ENCODE results near the gene SNRNP200. TPM values are rescaled to one million over a fixed set of nuclear protein-coding genes. Genes with fewer than 3 reads are reported as not detected.

The SNRNP200 gene
- polyA plus RNA-seq, 2 donors: 52.5 to 65.6 TPM

GRCh38 chr2:96248624-96249023, 56.7 kb downstream of the SNRNP200 start:
- 94 to 95% methylated on average over 4 of the region's 4 CpGs for WGBS, 2 donors
- H3K4me1 ChIP-seq (ENCODE audit: control insufficient read depth in 2 of 2, insufficient read depth in 2 of 2, low read length in 1 of 2): peaks cover 0 to 3% of the 10 kb centered on the region in 2 donors

GRCh38 chr2:96247896-96248295, 57.5 kb downstream of the SNRNP200 start:
- no peak overlapping the region for H3K4me3 ChIP-seq (ENCODE audit: low read depth in 1 of 2, low read length in 2 of 2)
- peaks cover 6 to 13% of the 10 kb centered on the region in 2 donors for H3K36me3 ChIP-seq (ENCODE audit: control insufficient read depth in 2 of 2, insufficient read depth in 2 of 2, low read length in 1 of 2)
- H3K4me1 ChIP-seq (ENCODE audit: control insufficient read depth in 2 of 2, insufficient read depth in 2 of 2, low read length in 1 of 2): peaks cover 0 to 3% of the 10 kb centered on the region in 2 donors
- H3K27me3 ChIP-seq (ENCODE audit: control insufficient read depth in 1 of 2, insufficient read depth in 2 of 2, low read length in 2 of 2): no peaks in the 10 kb centered on the region
- no peak overlapping the region for H3K27ac ChIP-seq (ENCODE audit: low read depth in 2 of 2, low read length in 1 of 2)
- H3K9me3 ChIP-seq (ENCODE audit: control insufficient read depth in 2 of 2, insufficient read depth in 1 of 2, low read depth in 1 of 2, low read length in 1 of 2): no peaks in the 10 kb centered on the region
- 61 to 74% methylated on average over 5 of the region's 5 CpGs for WGBS, 2 donors

More at GRCh38 chr2:96248624-96249023, 56.7 kb downstream of the SNRNP200 start:
- Histone ChIP-seq H3K4me3 (ENCODE audit: low read depth in 1 of 2, low read length in 2 of 2) (no peak overlapping the region), H3K36me3 (ENCODE audit: control insufficient read depth in 2 of 2, insufficient read depth in 2 of 2, low read length in 1 of 2) (peaks cover 10 to 21% of the 10 kb centered on the region in 2 donors), H3K9me3 (ENCODE audit: control insufficient read depth in 2 of 2, insufficient read depth in 1 of 2, low read depth in 1 of 2, low read length in 1 of 2) (no peaks in the 10 kb centered on the region), H3K27ac (ENCODE audit: low read depth in 2 of 2, low read length in 1 of 2) (no peak overlapping the region), H3K27me3 (ENCODE audit: control insufficient read depth in 1 of 2, insufficient read depth in 2 of 2, low read length in 2 of 2) (no peaks in the 10 kb centered on the region)

GRCh38 chr2:96247009-96247408, 58.3 kb downstream of the SNRNP200 start:
- Histone ChIP-seq H3K36me3 (ENCODE audit: control insufficient read depth in 2 of 2, insufficient read depth in 2 of 2, low read length in 1 of 2) (peaks cover 0 to 4% of the 10 kb centered on the region in 2 donors), H3K27me3 (ENCODE audit: control insufficient read depth in 1 of 2, insufficient read depth in 2 of 2, low read length in 2 of 2) (no peaks in the 10 kb centered on the region), H3K4me3 (ENCODE audit: low read depth in 1 of 2, low read length in 2 of 2) (no peak overlapping the region), H3K27ac (ENCODE audit: low read depth in 2 of 2, low read length in 1 of 2) (peak overlapping the region in 1 of 2 donors; percentile 57), H3K9me3 (ENCODE audit: control insufficient read depth in 2 of 2, insufficient read depth in 1 of 2, low read depth in 1 of 2, low read length in 1 of 2) (no peaks in the 10 kb centered on the region), H3K4me1 (ENCODE audit: control insufficient read depth in 2 of 2, insufficient read depth in 2 of 2, low read length in 1 of 2) (peaks cover 0 to 3% of the 10 kb centered on the region in 2 donors)
- 81 to 86% methylated on average over 3 of the region's 3 CpGs for WGBS, 2 donors

- H3K27ac ChIP-seq (ENCODE audit: low read depth in 2 of 2, low read length in 1 of 2): peak overlapping the region in 1 of 2 donors; percentile 57
- no peak overlapping the region for H3K4me3 ChIP-seq (ENCODE audit: low read depth in 1 of 2, low read length in 2 of 2)
- H3K9me3 ChIP-seq (ENCODE audit: control insufficient read depth in 2 of 2, insufficient read depth in 1 of 2, low read depth in 1 of 2, low read length in 1 of 2): no peaks in the 10 kb centered on the region
- H3K27me3 ChIP-seq (ENCODE audit: control insufficient read depth in 1 of 2, insufficient read depth in 2 of 2, low read length in 2 of 2): no peaks in the 10 kb centered on the region
- no peaks in the 10 kb centered on the region for H3K36me3 ChIP-seq (ENCODE audit: control insufficient read depth in 2 of 2, insufficient read depth in 2 of 2, low read length in 1 of 2)
- 79 to 85% methylated on average over 8 of the region's 8 CpGs for WGBS, 2 donors
- H3K4me1 ChIP-seq (ENCODE audit: control insufficient read depth in 2 of 2, insufficient read depth in 2 of 2, low read length in 1 of 2): peaks cover 0 to 3% of the 10 kb centered on the region in 2 donors
Observed at GRCh38 chr2:96245609-96246390, 59.5 kb downstream of the SNRNP200 start.

GRCh38 chr2:96243843-96244242, 61.5 kb downstream of the SNRNP200 start:
- no peak overlapping the region for H3K27ac ChIP-seq (ENCODE audit: low read depth in 2 of 2, low read length in 1 of 2)
- WGBS, 2 donors: 93 to 94% methylated on average over 5 of the region's 5 CpGs
- no peaks in the 10 kb centered on the region for H3K9me3 ChIP-seq (ENCODE audit: control insufficient read depth in 2 of 2, insufficient read depth in 1 of 2, low read depth in 1 of 2, low read length in 1 of 2)
- peaks cover 3 to 4% of the 10 kb centered on the region in 2 donors for H3K4me1 ChIP-seq (ENCODE audit: control insufficient read depth in 2 of 2, insufficient read depth in 2 of 2, low read length in 1 of 2)
- peaks cover 0 to 7% of the 10 kb centered on the region in 2 donors for H3K36me3 ChIP-seq (ENCODE audit: control insufficient read depth in 2 of 2, insufficient read depth in 2 of 2, low read length in 1 of 2)
- H3K4me3 ChIP-seq (ENCODE audit: low read depth in 1 of 2, low read length in 2 of 2): no peak overlapping the region
- H3K27me3 ChIP-seq (ENCODE audit: control insufficient read depth in 1 of 2, insufficient read depth in 2 of 2, low read length in 2 of 2): no peaks in the 10 kb centered on the region

GRCh38 chr2:96241900-96242611, 63.3 kb downstream of the SNRNP200 start:
- WGBS, 2 donors: 66 to 70% methylated on average over 5 of the region's 5 CpGs
- H3K27ac ChIP-seq (ENCODE audit: low read depth in 2 of 2, low read length in 1 of 2): peak overlapping the region; percentile 84

GRCh38 chr2:96241227-96241626, 64.1 kb downstream of the SNRNP200 start:
- Histone ChIP-seq H3K36me3 (ENCODE audit: control insufficient read depth in 2 of 2, insufficient read depth in 2 of 2, low read length in 1 of 2) (peaks cover 0 to 7% of the 10 kb centered on the region in 2 donors), H3K4me3 (ENCODE audit: low read depth in 1 of 2, low read length in 2 of 2) (no peak overlapping the region), H3K27me3 (ENCODE audit: control insufficient read depth in 1 of 2, insufficient read depth in 2 of 2, low read length in 2 of 2) (no peaks in the 10 kb centered on the region), H3K9me3 (ENCODE audit: control insufficient read depth in 2 of 2, insufficient read depth in 1 of 2, low read depth in 1 of 2, low read length in 1 of 2) (no peaks in the 10 kb centered on the region), H3K4me1 (ENCODE audit: control insufficient read depth in 2 of 2, insufficient read depth in 2 of 2, low read length in 1 of 2) (peaks cover 0 to 4% of the 10 kb centered on the region in 2 donors), H3K27ac (ENCODE audit: low read depth in 2 of 2, low read length in 1 of 2) (no peak overlapping the region)
- WGBS, 2 donors: 76 to 77% methylated on average over 2 of the region's 2 CpGs

More at GRCh38 chr2:96241900-96242611, 63.3 kb downstream of the SNRNP200 start:
- no peaks in the 10 kb centered on the region for H3K9me3 ChIP-seq (ENCODE audit: control insufficient read depth in 2 of 2, insufficient read depth in 1 of 2, low read depth in 1 of 2, low read length in 1 of 2)
- peaks cover 3 to 4% of the 10 kb centered on the region in 2 donors for H3K4me1 ChIP-seq (ENCODE audit: control insufficient read depth in 2 of 2, insufficient read depth in 2 of 2, low read length in 1 of 2)
- no peak overlapping the region for H3K4me3 ChIP-seq (ENCODE audit: low read depth in 1 of 2, low read length in 2 of 2)
- peaks cover 0 to 7% of the 10 kb centered on the region in 2 donors for H3K36me3 ChIP-seq (ENCODE audit: control insufficient read depth in 2 of 2, insufficient read depth in 2 of 2, low read length in 1 of 2)
- no peaks in the 10 kb centered on the region for H3K27me3 ChIP-seq (ENCODE audit: control insufficient read depth in 1 of 2, insufficient read depth in 2 of 2, low read length in 2 of 2)

GRCh38 chr2:96240341-96241038, 64.9 kb downstream of the SNRNP200 start:
- no peaks in the 10 kb centered on the region for H3K9me3 ChIP-seq (ENCODE audit: control insufficient read depth in 2 of 2, insufficient read depth in 1 of 2, low read depth in 1 of 2, low read length in 1 of 2)
- H3K27me3 ChIP-seq (ENCODE audit: control insufficient read depth in 1 of 2, insufficient read depth in 2 of 2, low read length in 2 of 2): no peaks in the 10 kb centered on the region
- H3K4me1 ChIP-seq (ENCODE audit: control insufficient read depth in 2 of 2, insufficient read depth in 2 of 2, low read length in 1 of 2): peaks cover 0 to 4% of the 10 kb centered on the region in 2 donors
- H3K27ac ChIP-seq (ENCODE audit: low read depth in 2 of 2, low read length in 1 of 2): no peak overlapping the region
- WGBS, 2 donors: 87 to 91% methylated on average over 9 of the region's 9 CpGs
- H3K4me3 ChIP-seq (ENCODE audit: low read depth in 1 of 2, low read length in 2 of 2): no peak overlapping the region
- H3K36me3 ChIP-seq (ENCODE audit: control insufficient read depth in 2 of 2, insufficient read depth in 2 of 2, low read length in 1 of 2): peaks cover 0 to 7% of the 10 kb centered on the region in 2 donors

GRCh38 chr2:96239745-96240264, 65.5 kb downstream of the SNRNP200 start:
- H3K4me1 ChIP-seq (ENCODE audit: control insufficient read depth in 2 of 2, insufficient read depth in 2 of 2, low read length in 1 of 2): peaks cover 0 to 4% of the 10 kb centered on the region in 2 donors
- 93% methylated on average over 9 of the region's 9 CpGs for WGBS, 2 donors
- H3K36me3 ChIP-seq (ENCODE audit: control insufficient read depth in 2 of 2, insufficient read depth in 2 of 2, low read length in 1 of 2): peaks cover 0 to 7% of the 10 kb centered on the region in 2 donors
- H3K4me3 ChIP-seq (ENCODE audit: low read depth in 1 of 2, low read length in 2 of 2): no peak overlapping the region
- no peaks in the 10 kb centered on the region for H3K27me3 ChIP-seq (ENCODE audit: control insufficient read depth in 1 of 2, insufficient read depth in 2 of 2, low read length in 2 of 2)
- H3K9me3 ChIP-seq (ENCODE audit: control insufficient read depth in 2 of 2, insufficient read depth in 1 of 2, low read depth in 1 of 2, low read length in 1 of 2): no peaks in the 10 kb centered on the region
- H3K27ac ChIP-seq (ENCODE audit: low read depth in 2 of 2, low read length in 1 of 2): no peak overlapping the region
